ENCODE data around the gene RTN3.
A peak's percentile ranks its signal among the peaks of the same experiment; 100 is the strongest.

Gene RTN3

DNA sequence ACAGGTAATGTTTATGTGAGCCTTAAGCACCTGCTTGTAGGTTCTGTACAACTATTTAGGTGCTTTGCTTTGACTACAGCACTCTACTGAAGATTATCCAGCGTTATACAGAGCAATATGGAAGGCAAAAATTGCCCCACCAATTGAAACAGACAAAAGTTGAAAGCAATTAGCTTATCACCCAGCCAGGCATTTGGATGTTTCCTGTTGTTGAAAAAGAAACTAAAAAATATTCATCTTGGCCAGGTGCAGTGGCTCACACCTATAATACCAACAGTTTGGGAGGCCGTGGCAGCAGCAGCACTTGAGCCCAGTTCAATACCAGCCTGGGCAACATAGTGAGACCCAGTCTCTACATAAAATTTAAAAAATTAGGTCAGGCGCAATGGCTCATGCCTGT, 28.6 kb upstream of the RTN3 start:
- DNase-seq (ENCODE audit: low read depth, low spot score): no peak
- ChIA-PET POLR2A (no interaction called here), CTCF (interaction anchor here (0.8 to 1.5 kb wide), 4 partner anchors 9 to 14 kb away, joined by 3 to 10 read pairs (median 3); no protein-coding TSS in a partner anchor)

DNA sequence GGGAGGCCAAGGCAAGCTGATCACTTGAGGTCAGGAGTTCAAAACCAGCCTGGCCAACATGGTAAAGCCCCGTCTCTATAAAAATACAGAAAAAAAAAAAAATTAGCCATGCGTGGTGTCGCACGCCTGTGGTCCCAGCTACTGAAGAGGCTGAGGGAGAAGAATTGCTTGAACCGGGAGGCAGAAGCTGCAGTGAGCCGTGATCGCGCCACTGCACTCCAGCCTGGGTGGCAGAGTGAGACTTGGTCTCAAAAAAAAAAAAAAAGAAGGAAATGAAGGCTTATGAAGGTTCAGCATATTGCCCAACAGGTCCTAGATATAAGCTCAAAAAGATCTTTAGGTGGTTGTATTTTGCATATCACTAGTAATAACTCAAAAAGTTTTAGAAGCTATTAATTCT, 20.3 kb upstream of the RTN3 start:
- no peak overlapping the region for H3K4me3 ChIP-seq (ENCODE audit: low read depth, low read length)
- DNase-seq (ENCODE audit: low read depth, low spot score): no peak
- CTCF ChIA-PET: interaction anchor here (1.1 to 1.7 kb wide), 3 partner anchors 9 to 25 kb away, joined by 4 to 7 read pairs (median 6); partner anchors contain the start of gene ATL3
- TF ChIP-seq, protein P1, sequence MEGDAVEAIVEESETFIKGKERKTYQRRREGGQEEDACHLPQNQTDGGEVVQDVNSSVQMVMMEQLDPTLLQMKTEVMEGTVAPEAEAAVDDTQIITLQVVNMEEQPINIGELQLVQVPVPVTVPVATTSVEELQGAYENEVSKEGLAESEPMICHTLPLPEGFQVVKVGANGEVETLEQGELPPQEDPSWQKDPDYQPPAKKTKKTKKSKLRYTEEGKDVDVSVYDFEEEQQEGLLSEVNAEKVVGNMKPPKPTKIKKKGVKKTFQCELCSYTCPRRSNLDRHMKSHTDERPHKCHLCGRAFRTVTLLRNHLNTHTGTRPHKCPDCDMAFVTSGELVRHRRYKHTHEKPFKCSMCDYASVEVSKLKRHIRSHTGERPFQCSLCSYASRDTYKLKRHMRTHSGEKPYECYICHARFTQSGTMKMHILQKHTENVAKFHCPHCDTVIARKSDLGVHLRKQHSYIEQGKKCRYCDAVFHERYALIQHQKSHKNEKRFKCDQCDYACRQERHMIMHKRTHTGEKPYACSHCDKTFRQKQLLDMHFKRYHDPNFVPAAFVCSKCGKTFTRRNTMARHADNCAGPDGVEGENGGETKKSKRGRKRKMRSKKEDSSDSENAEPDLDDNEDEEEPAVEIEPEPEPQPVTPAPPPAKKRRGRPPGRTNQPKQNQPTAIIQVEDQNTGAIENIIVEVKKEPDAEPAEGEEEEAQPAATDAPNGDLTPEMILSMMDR (IDR thresholded peaks at IDR 0.05; ENCODE audit: insufficient read depth, low read length, missing control alignments): no peak
- POLR2A ChIA-PET: no interaction called here

More for the DNA sequence above, 28.6 kb upstream of the RTN3 start:
- no peak overlapping the region for H3K4me3 ChIP-seq (ENCODE audit: low read depth, low read length)
- TF ChIP-seq, protein P1 (IDR thresholded peaks at IDR 0.05; ENCODE audit: insufficient read depth, low read length, missing control alignments): no peak

DNA sequence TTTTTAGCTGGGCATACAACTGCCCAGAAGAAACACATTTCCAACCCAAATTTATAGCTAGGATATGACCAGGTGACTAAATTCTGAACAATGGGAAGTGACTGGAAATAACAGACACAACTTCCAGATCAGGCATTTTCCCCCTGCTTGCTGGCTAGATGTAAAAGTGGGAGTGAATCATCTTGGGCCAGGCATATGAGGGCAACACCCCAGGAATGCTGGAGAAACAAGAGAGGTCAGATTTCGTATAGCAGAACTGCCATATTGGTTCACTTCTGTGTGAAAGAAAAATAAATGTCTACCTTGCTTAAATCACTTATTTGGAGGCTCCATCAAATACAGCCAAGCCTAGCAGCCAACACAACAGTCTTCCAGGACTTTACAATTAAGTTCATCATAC, 17.5 kb upstream of the RTN3 start:
- DNase-seq (ENCODE audit: low read depth, low spot score): peak; percentile 34
- POLR2A ChIA-PET: interaction anchor here (0.7 kb wide), 1 partner anchor 22 kb away, joined by 4 read pairs; no protein-coding TSS in a partner anchor
- TF ChIP-seq, protein P1 (IDR thresholded peaks at IDR 0.05; ENCODE audit: insufficient read depth, low read length, missing control alignments): no peak
- CTCF ChIA-PET: interaction anchor here (1.2 to 2.4 kb wide), 2 partner anchors 17 to 25 kb away, joined by 5 to 8 read pairs; partner anchors contain the start of gene RTN3
- no peak overlapping the region for H3K4me3 ChIP-seq (ENCODE audit: low read depth, low read length)

DNA sequence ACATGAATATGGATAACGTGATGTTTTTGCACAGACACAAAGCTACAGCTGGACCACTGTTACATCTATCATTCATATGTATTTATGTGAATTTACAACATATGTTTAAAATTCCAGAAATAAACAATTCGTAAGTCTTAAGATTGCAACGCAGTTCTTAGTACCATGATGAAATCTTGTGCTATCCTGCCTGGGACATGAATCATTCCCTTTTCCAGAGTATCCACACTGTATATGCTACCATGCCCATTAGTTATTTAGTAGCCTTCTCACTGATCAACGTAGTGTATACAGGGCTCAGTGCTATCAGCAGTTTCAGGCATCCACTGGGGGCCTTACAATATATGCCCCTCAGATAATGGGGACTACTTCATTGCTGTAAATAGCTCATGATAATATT, 14.4 kb upstream of the RTN3 start:
- TF ChIP-seq, protein P1 (IDR thresholded peaks at IDR 0.05; ENCODE audit: insufficient read depth, low read length, missing control alignments): no peak
- POLR2A ChIA-PET: interaction anchor here (0.6 kb wide), 1 partner anchor 11 kb away, joined by 4 read pairs; no protein-coding TSS in a partner anchor
- H3K4me3 ChIP-seq (ENCODE audit: low read depth, low read length): no peak overlapping the region
- CTCF ChIA-PET: no interaction called here
- peak; percentile 19 for DNase-seq (ENCODE audit: low read depth, low spot score)

DNA sequence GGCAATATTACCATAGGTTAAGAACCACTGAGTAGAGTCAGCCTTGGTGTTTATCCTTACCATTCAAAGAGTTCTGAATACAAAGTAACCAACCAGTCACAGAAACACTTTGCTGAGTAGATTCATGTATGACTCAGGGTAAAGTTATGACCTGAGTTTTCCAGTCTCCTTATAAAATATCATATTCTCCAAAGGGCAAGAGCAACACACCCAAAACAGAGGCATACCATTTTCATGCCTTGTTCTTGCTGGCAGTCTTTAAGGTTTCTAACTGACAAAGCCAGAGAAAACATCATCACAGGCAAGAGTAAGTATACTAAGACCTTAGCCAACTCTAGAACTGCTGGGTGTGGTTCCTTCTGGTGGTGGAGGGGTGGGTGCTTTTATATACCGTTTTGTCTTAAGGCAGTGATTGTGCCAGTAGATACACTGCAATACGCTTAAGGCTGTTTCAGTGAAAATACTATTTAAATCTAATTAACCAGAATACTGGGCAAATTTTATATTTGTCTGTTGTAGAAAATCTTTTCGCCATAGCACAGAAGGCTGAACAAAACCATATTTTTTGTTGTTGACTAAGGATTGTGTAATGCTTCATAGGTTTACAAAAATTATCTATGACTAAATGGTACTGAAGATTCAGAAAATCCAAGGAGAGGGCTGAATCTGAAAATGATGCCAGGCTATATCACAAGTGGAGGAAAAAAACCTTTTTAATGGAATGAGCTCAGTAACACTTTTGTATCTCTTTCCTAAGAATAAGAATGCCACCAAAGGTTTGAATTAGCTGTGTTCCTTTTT, 13.1 kb upstream of the RTN3 start:
- no peak overlapping the region; the same call in 1 of the 2 replicates for H3K4me3 ChIP-seq (ENCODE audit: low read depth, low read length)
- TF ChIP-seq, protein P1 (IDR thresholded peaks at IDR 0.05; ENCODE audit: insufficient read depth, low read length, missing control alignments): no peak
- peak; percentile 85 for DNase-seq (ENCODE audit: low read depth, low spot score)
- POLR2A ChIA-PET: interaction anchor here (1.3 kb wide), 1 partner anchor 14 kb away, joined by 7 read pairs; the partner anchor contains the start of gene RTN3
- CTCF ChIA-PET: interaction anchor here (1.0 to 4.0 kb wide), 3 partner anchors 10 to 71 kb away, joined by 3 to 29 read pairs (median 14); no protein-coding TSS in a partner anchor

DNA sequence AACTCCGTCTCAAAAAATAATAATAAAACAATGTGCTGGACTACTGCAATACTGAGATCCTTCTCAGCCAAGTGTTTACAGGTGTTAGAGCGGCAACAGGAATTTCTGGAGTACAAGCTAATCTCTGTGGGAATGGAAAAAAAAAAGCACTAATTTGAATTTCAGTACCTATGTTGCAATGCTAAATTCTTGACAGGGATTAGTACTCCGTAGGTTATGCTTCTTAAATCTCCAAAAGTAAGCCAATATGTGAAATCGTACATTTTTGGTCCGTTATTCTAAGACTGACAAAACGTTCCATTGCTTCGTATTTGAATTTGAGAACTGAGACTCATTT, 11.2 kb upstream of the RTN3 start:
- CTCF ChIA-PET: interaction anchor here (1.2 to 5.7 kb wide), 6 partner anchors 9 to 69 kb away, joined by 4 to 47 read pairs (median 12); partner anchors contain the start of gene RTN3
- no peak for DNase-seq (ENCODE audit: low read depth, low spot score)
- TF ChIP-seq, protein P1 (IDR thresholded peaks at IDR 0.05; ENCODE audit: insufficient read depth, low read length, missing control alignments): no peak
- peak overlapping the region; percentile 79 for H3K4me3 ChIP-seq (ENCODE audit: low read depth, low read length)
- POLR2A ChIA-PET: interaction anchor here (1.4 to 2.1 kb wide), 2 partner anchors 11 to 99 kb away, joined by 4 to 10 read pairs; partner anchors contain the start of genes RTN3 and ZFTA
